Keratinocyte (primary cell): ENCODE data around the gene KRT7. TPM values are rescaled to one million over a fixed set of nuclear protein-coding genes. Genes with fewer than 3 reads are reported as not detected.

Source experiments
- DNase-seq: peaks from one replicate; pipeline ENCODE4 v3.0.0-alpha.2; 2011; ENCODE audit warnings: low read depth, missing footprints, low spot score
- FAIRE-seq: peaks from 2 replicates; lab custom pipeline; 2011; peaks lifted over from hg19 to GRCh38; lab: Jason Lieb, UNC
- H2AFZ ChIP-seq: 2 replicates; pipeline ENCODE4 v1.6.0; 2012; ENCODE audit warnings: low read length, control low read depth, inconsistent platforms; ENCODE audit not compliant: control insufficient read depth
- H3K27ac ChIP-seq: 2 replicates; pipeline ENCODE4 v1.5.1; 2011; ENCODE audit warnings: low read length; ENCODE audit not compliant: control insufficient read depth, insufficient read depth
- H3K27me3 ChIP-seq: 3 replicates; pipeline ENCODE4 v1.6.0; 2011; ENCODE audit warnings: low read length; ENCODE audit not compliant: control insufficient read depth, insufficient read depth; ENCODE audit errors: extremely low read depth
- H3K36me3 ChIP-seq, 2 experiments: 2 replicates in 1 of 2; 3 replicates in 1 of 2; pipeline ENCODE4 v1.5.1; 2011; ENCODE audit warnings: low read length in 2 of 2, mild to moderate bottlenecking in 1 of 2; ENCODE audit not compliant: control insufficient read depth in 2 of 2, insufficient read depth in 2 of 2; ENCODE audit errors: extremely low read depth in 1 of 2
- H3K4me1 ChIP-seq: 3 replicates; pipeline ENCODE4 v1.5.1; 2011; ENCODE audit warnings: low read length; ENCODE audit not compliant: control insufficient read depth, insufficient read depth; ENCODE audit errors: extremely low read depth
- H3K4me2 ChIP-seq: 3 replicates; pipeline ENCODE4 v1.6.0; 2011; ENCODE audit warnings: low read depth, low read length; ENCODE audit not compliant: control insufficient read depth, insufficient read depth; ENCODE audit errors: extremely low read depth
- H3K4me3 ChIP-seq, 3 experiments: fragments of 200-600 bp in 1 of 3; sonication (generic) in 1 of 3; 2 replicates in 2 of 3; 3 replicates in 1 of 3; pipeline ENCODE4 v1.5.1; 2011 to 2016; ENCODE audit warnings: low read length in 3 of 3, mild to moderate bottlenecking in 3 of 3, control low read depth in 2 of 3, inconsistent platforms in 1 of 3, low read depth in 1 of 3, mixed read lengths in 1 of 3, mixed run types in 1 of 3, moderate library complexity in 1 of 3; ENCODE audit not compliant: control insufficient read depth in 2 of 3, insufficient read depth in 2 of 3; ENCODE audit errors: extremely low read depth in 1 of 3
- H3K79me2 ChIP-seq: 2 replicates; pipeline ENCODE4 v1.6.0; 2012; ENCODE audit warnings: low read length; ENCODE audit not compliant: control insufficient read depth, insufficient read depth
- H3K9ac ChIP-seq: 3 replicates; pipeline ENCODE4 v1.6.0; 2011; ENCODE audit warnings: low read length; ENCODE audit not compliant: control insufficient read depth, insufficient read depth; ENCODE audit errors: extremely low read depth
- H3K9me1 ChIP-seq: 3 replicates; pipeline ENCODE4 v1.6.0; 2011; ENCODE audit warnings: low read length; ENCODE audit not compliant: control insufficient read depth, insufficient read depth; ENCODE audit errors: extremely low read depth
- H3K9me3 ChIP-seq: 2 replicates; pipeline ENCODE4 v1.5.1; 2012; ENCODE audit warnings: low read depth, low read length; ENCODE audit not compliant: control insufficient read depth
- H4K20me1 ChIP-seq: 3 replicates; pipeline ENCODE4 v1.6.0; 2011; ENCODE audit warnings: low read length; ENCODE audit not compliant: control insufficient read depth, insufficient read depth; ENCODE audit errors: extremely low read depth
- CTCF ChIP-seq, 3 experiments: IDR thresholded peaks in 1 of 3; conservative IDR thresholded peaks in 1 of 3; optimal IDR thresholded peaks in 1 of 3; 2 replicates in 2 of 3; 3 replicates in 1 of 3; pipeline versions ENCODE3 to v1.5.1; 2011; ENCODE audit warnings: low read length in 3 of 3, mild to moderate bottlenecking in 3 of 3, moderate library complexity in 2 of 3, control low read depth in 1 of 3, inconsistent platforms in 1 of 3; ENCODE audit not compliant: insufficient read depth in 2 of 3; ENCODE audit errors: extremely low read depth in 1 of 3
- EZH2 ChIP-seq: IDR thresholded peaks from one replicate; pipeline ENCODE4 v1.6.1; 2012; ENCODE audit warnings: inconsistent platforms, mild to moderate bottlenecking, low read length, moderate library complexity
- dilution Hi-C: fragments of 300-500 bp; cut with MboI; formaldehyde crosslinking; loops from one replicate; pipeline ENCODE4 v1.7.0; 2020; ENCODE audit warnings: low sequenced_read_pairs; ENCODE audit not compliant: extremely low pct_ligation_motif_present
- polyA plus RNA-seq, 5 experiments: library from polyadenylated mRNA; depleted of rRNA in 3 of 5; stranded (reverse) in 3 of 5; stranded (forward) in 1 of 5; unstranded in 1 of 5; fragments of >200 nt; gene quantifications; 1 replicate in 1 of 5; 2 replicates in 3 of 5; 3 replicates in 1 of 5; pipeline versions ENCODE4 v1.2.1 to v1.2.3, GENCODE V29; 2011 to 2012; ENCODE audit warnings: missing spikeins in 2 of 5, low read depth in 1 of 5, low replicate concordance in 1 of 5

Gene KRT7
- polyA plus RNA-seq, 1 donor (not counting 4 experiments of a cell fraction or from before 2014, with no cell fraction given), result 112 TPM

DNA sequence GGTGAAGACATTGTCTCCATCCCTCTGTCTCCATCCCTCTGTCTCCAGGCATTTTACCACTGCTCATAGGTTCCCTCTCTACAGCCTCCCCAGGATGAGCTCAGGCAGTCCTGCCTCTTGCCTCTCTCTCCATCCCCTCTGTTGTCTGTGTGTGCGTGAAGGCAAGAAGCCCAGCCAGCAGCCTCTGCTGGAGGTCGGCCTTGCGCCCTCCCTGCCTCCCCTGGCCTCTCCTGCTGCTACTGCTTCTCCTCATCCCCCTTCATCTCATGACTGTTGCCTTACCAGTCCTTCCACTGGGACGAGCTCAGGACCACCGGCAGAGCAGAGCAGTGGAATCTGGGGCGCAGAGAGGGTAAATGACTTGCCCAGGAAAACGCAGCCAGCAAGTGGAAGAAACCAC, 44.4 kb upstream of the KRT7 start:
- Histone ChIP-seq H3K4me3 (no peak overlapping the region), H2AFZ (no peak overlapping the region), H3K4me1 (peaks cover 77% of the 10 kb centered on the region), H3K9ac (no peak overlapping the region), H3K9me3 (no peaks in the 10 kb centered on the region), H3K27ac (no peak overlapping the region), H3K36me3 (no peaks in the 10 kb centered on the region), H3K27me3 (no peaks in the 10 kb centered on the region), H3K79me2 (no peaks in the 10 kb centered on the region), H4K20me1 (no peaks in the 10 kb centered on the region), H3K9me1 (no peaks in the 10 kb centered on the region), H3K4me2 (no peak overlapping the region)
- FAIRE-seq (no peak), DNase-seq (no peak)
- TF ChIP-seq EZH2 (no peak), CTCF (optimal IDR thresholded peaks at IDR 0.05 in 1 of 3, IDR thresholded peaks at IDR 0.05 in 1 of 3, conservative IDR thresholded peaks at IDR 0.05 in 1 of 3; ENCODE audit: extremely low read depth in 1 of 3, insufficient read depth in 2 of 3, low read length in 3 of 3) (no peak)
- dilution Hi-C loops, result no loop called here

GRCh38 chr12:52189376-52190174, 43.5 kb upstream of the KRT7 start:
- no peaks in the 10 kb centered on the region for H3K79me2 ChIP-seq
- no peaks in the 10 kb centered on the region for H3K9me1 ChIP-seq
- peak; percentile 32 for FAIRE-seq
- H3K4me2 ChIP-seq, result peak overlapping the region; percentile 9
- peak overlapping the region in 1 of 3 experiments; percentile 1 for H3K4me3 ChIP-seq
- H3K9me3 ChIP-seq, result no peaks in the 10 kb centered on the region
- dilution Hi-C loops, result no loop called here
- H3K27me3 ChIP-seq, result no peaks in the 10 kb centered on the region
- H3K36me3 ChIP-seq, result no peaks in the 10 kb centered on the region
- TF ChIP-seq CTCF (optimal IDR thresholded peaks at IDR 0.05 in 1 of 3, IDR thresholded peaks at IDR 0.05 in 1 of 3, conservative IDR thresholded peaks at IDR 0.05 in 1 of 3; ENCODE audit: extremely low read depth in 1 of 3, insufficient read depth in 2 of 3, low read length in 3 of 3) (no peak), EZH2 (no peak)
- no peak overlapping the region for H3K27ac ChIP-seq
- no peak overlapping the region for H2AFZ ChIP-seq
- H3K9ac ChIP-seq, result no peak overlapping the region
- no peaks in the 10 kb centered on the region for H4K20me1 ChIP-seq
- H3K4me1 ChIP-seq, result peaks cover 71% of the 10 kb centered on the region
- DNase-seq, result no peak
